HG03439 (cell line): Measurements from ENCODE around the gene ANXA1.

Experiments
- ATAC-seq: cut with Tn5 transposase; IDR thresholded peaks from one replicate; pipeline ENCODE4 v1.9.1; 2021; ENCODE audit warnings: mild to moderate bottlenecking, moderate library complexity; ENCODE audit not compliant: unreplicated experiment

Gene ANXA1

GRCh38 chr9:73137286-73137899, 14.3 kb upstream of the ANXA1 start:
- ATAC-seq = no peak

GRCh38 chr9:73137914-73138313, 13.8 kb upstream of the ANXA1 start:
- no peak for ATAC-seq

GRCh38 chr9:73138516-73138915, 13.1 kb upstream of the ANXA1 start:
- no peak for ATAC-seq

- ATAC-seq = no peak
Observed at GRCh38 chr9:73141282-73141681, 10.4 kb upstream of the ANXA1 start.

- ATAC-seq = no peak
Observed at GRCh38 chr9:73143711-73144328, 7.8 kb upstream of the ANXA1 start.

- ATAC-seq = no peak
Observed at GRCh38 chr9:73146111-73146815, 5.4 kb upstream of the ANXA1 start.

GRCh38 chr9:73148447-73148937, 3.2 kb upstream of the ANXA1 start:
- ATAC-seq = no peak

GRCh38 chr9:73149371-73150067, 2.1 kb upstream of the ANXA1 start:
- peak; percentile 80 for ATAC-seq

- no peak for ATAC-seq
Observed at GRCh38 chr9:73152543-73152844, 829 bp downstream of the ANXA1 start.

GRCh38 chr9:73152953-73153352, 1.3 kb downstream of the ANXA1 start:
- peak; percentile 55 for ATAC-seq

- no peak for ATAC-seq
Observed at GRCh38 chr9:73153793-73154227, 2.1 kb downstream of the ANXA1 start.

GRCh38 chr9:73154271-73154670, 2.6 kb downstream of the ANXA1 start:
- no peak for ATAC-seq

GRCh38 chr9:73154722-73155121, 3.1 kb downstream of the ANXA1 start:
- ATAC-seq = no peak

- ATAC-seq = no peak
Observed at GRCh38 chr9:73155377-73155776, 3.7 kb downstream of the ANXA1 start.

GRCh38 chr9:73155968-73156864, 4.6 kb downstream of the ANXA1 start:
- ATAC-seq = no peak

GRCh38 chr9:73156865-73157187, 5.2 kb downstream of the ANXA1 start:
- ATAC-seq = no peak

- ATAC-seq = no peak
Observed at GRCh38 chr9:73157811-73158210, 6.1 kb downstream of the ANXA1 start.

- ATAC-seq = no peak
Observed at GRCh38 chr9:73158723-73159122, 7.1 kb downstream of the ANXA1 start.

- ATAC-seq = no peak
Observed at GRCh38 chr9:73160868-73161267, 9.2 kb downstream of the ANXA1 start.

GRCh38 chr9:73162987-73163768, 11.5 kb downstream of the ANXA1 start:
- ATAC-seq = no peak
